Epithelial cell of proximal tubule (primary cell): ENCODE results near the gene KRT72. TPM values are rescaled to one million over a fixed set of nuclear protein-coding genes. Genes with fewer than 3 reads are reported as not detected.
"Not testable (repeated sequence)": the region's sequence is repeated elsewhere in the genome, so short reads cannot be mapped to it uniquely, and the experiment has no call there.

Source experiments
- DNase-seq: peaks from one replicate; pipeline ENCODE4 v3.0.0-alpha.2; 2011; ENCODE audit warnings: low read depth
- H3K4me3 ChIP-seq: 2 replicates; pipeline ENCODE4 v1.5.1; 2011; ENCODE audit warnings: low read depth, mild to moderate bottlenecking, low read length
- total RNA-seq: library from RNA; depleted of rRNA; stranded (reverse); fragments of >200 nt; gene quantifications from 2 replicates; pipeline ENCODE4 v1.2.3, GENCODE V29; 2015
- TF ChIP-seq, protein P1 (sequence below): conservative IDR thresholded peaks from 2 replicates; pipeline ENCODE4 v1.5.1; 2012; ENCODE audit warnings: low read depth, mild to moderate bottlenecking, low read length

The KRT72 gene
- total RNA-seq, 1 donor from 2014 or later = not detected

GRCh38 chr12:52601671-52602070, 408 bp upstream of the KRT72 start:
- no peak overlapping the region for H3K4me3 ChIP-seq
- TF ChIP-seq, protein P1, sequence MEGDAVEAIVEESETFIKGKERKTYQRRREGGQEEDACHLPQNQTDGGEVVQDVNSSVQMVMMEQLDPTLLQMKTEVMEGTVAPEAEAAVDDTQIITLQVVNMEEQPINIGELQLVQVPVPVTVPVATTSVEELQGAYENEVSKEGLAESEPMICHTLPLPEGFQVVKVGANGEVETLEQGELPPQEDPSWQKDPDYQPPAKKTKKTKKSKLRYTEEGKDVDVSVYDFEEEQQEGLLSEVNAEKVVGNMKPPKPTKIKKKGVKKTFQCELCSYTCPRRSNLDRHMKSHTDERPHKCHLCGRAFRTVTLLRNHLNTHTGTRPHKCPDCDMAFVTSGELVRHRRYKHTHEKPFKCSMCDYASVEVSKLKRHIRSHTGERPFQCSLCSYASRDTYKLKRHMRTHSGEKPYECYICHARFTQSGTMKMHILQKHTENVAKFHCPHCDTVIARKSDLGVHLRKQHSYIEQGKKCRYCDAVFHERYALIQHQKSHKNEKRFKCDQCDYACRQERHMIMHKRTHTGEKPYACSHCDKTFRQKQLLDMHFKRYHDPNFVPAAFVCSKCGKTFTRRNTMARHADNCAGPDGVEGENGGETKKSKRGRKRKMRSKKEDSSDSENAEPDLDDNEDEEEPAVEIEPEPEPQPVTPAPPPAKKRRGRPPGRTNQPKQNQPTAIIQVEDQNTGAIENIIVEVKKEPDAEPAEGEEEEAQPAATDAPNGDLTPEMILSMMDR = no peak
- DNase-seq = no peak

DNA sequence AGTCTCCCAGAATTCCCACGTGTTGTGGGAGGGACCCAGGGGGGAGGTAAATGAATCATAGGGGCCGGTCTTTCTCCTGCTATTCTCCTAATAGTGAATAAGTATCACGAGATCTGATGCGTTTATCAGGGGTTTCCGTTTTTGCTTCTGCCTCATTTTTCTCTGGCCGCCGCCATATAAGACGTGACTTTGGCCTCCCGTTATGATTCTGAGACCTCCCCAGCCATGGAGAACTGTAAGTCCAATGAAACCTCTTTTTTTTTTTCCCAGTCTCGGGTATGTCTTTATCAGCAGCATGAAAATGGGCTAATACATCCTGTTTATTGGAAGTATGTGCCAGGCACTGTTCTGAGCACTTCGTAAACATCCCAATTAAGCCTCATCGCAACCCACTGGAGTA, 788 bp downstream of the KRT72 start:
- no peak overlapping the region for H3K4me3 ChIP-seq
- TF ChIP-seq, protein P1 = no peak
- no peak for DNase-seq

- no peak overlapping the region for H3K4me3 ChIP-seq
- no peak for DNase-seq
- TF ChIP-seq, protein P1 = no peak
These were observed 1.2 kb downstream of the KRT72 start for GRCh38 chr12:52600071-52600470.

DNA sequence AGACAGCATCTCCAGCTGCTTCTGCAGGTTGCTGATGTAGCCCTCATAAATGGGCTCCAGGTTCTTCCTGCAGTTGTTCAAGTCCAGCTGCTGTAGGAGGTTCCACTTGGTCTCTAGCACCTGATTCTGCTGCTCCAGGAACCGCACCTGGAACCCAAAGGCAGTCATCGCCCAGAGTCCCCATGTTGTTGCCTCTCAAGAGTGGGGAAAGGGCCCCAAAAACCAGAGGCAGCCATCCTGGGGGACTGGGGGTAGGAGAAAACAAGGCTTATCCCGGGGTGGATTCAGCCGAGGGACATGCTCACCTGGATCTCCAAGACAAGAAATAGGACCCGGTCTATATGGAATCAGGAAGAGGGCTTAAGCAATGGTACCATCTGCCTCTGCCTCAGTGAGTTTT, 2.3 kb downstream of the KRT72 start:
- no peak for DNase-seq
- TF ChIP-seq, protein P1 = no peak
- no peak overlapping the region for H3K4me3 ChIP-seq

DNA sequence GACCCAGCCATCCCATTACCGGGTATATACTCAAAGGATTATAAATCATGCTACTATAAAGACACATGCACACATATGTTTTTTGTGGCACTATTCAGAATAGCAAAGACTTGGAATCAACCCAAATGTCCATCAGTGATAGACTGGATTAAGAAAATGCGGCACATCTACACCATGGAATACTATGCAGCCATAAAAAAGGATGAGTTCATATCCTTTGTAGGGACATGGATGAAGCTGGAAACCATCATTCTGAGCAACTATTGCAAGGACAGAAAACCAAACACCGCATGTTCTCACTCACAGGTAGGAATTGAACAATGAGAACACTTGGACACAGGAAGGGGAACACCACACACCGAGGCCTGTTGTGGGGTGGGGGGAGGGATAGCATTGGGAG, 7.0 kb downstream of the KRT72 start:
- H3K4me3 ChIP-seq, DNase-seq: not testable (repeated sequence)

- TF ChIP-seq, protein P1 = no peak
These were observed 9.7 kb downstream of the KRT72 start for GRCh38 chr12:52591521-52591920.

GRCh38 chr12:52590021-52590420, 11.2 kb downstream of the KRT72 start:
- no peak overlapping the region for H3K4me3 ChIP-seq
- no peak for DNase-seq
- TF ChIP-seq, protein P1 = no peak

More at GRCh38 chr12:52591521-52591920, 9.7 kb downstream of the KRT72 start:
- H3K4me3 ChIP-seq = no peak overlapping the region
- DNase-seq = no peak

DNA sequence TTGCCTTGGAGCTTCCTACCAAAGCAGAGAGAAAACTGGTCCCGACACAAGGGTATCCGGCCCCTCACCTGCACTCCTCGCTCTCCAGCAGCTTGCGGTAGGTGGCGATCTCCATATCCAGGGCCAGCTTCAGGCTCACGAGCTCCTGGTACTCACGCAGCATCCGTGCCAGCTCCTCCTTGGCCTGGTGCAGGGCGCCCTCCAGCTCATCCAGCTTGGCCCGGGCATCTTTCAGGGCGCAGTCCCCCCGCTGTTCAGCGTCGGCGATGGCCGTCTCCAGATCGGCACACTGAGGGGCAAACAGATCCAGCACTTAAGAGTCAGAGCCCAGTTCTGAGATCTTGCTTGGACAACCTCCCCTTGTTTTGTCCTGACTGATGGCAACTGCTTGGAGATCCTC, 13.7 kb downstream of the KRT72 start:
- TF ChIP-seq, protein P1 = no peak
- no peak overlapping the region for H3K4me3 ChIP-seq
- no peak for DNase-seq
